Dermis blood vessel endothelial cell (primary cell): ENCODE data around the gene HIC1. TPM values are rescaled to one million over a fixed set of nuclear protein-coding genes. Genes with fewer than 3 reads are reported as not detected.

Experiments used
- DNase-seq: peaks from one replicate; pipeline ENCODE4 v3.0.0; 2010
- total RNA-seq: library from RNA; depleted of rRNA; stranded (reverse); fragments of >200 nt; gene quantifications from 2 replicates; pipeline ENCODE4 v1.2.3, GENCODE V29; 2014

HIC1 gene
- total RNA-seq, 1 donor from 2014 or later = 117 TPM

GRCh38 chr17:2082003-2082781 is 27.3 kb downstream of the HIC1 start:
- DNase-seq = no peak

GRCh38 chr17:2083613-2084035 is 28.7 kb downstream of the HIC1 start:
- DNase-seq = no peak

GRCh38 chr17:2084036-2084765 is 29.3 kb downstream of the HIC1 start:
- peak; percentile 62 for DNase-seq

- peak; percentile 88 for DNase-seq
Observed at GRCh38 chr17:2084766-2085647, 30.1 kb downstream of the HIC1 start.

GRCh38 chr17:2085648-2085949 is 30.7 kb downstream of the HIC1 start:
- DNase-seq = peak; percentile 86

- DNase-seq = no peak
Observed at GRCh38 chr17:2086306-2086705, 31.4 kb downstream of the HIC1 start.

GRCh38 chr17:2087597-2088211 is 32.8 kb downstream of the HIC1 start:
- DNase-seq = peak; percentile 87

GRCh38 chr17:2089021-2089422 is 34.1 kb downstream of the HIC1 start:
- peak; percentile 67 for DNase-seq

GRCh38 chr17:2090210-2090641 is 35.3 kb downstream of the HIC1 start:
- no peak for DNase-seq

GRCh38 chr17:2090804-2091534 is 36.1 kb downstream of the HIC1 start:
- DNase-seq = peak; percentile 90

GRCh38 chr17:2092253-2092652 is 37.4 kb downstream of the HIC1 start:
- no peak for DNase-seq

- no peak for DNase-seq
Observed at GRCh38 chr17:2093349-2093748, 38.4 kb downstream of the HIC1 start.

GRCh38 chr17:2094891-2095535 is 40.1 kb downstream of the HIC1 start:
- DNase-seq = peak; percentile 69

- DNase-seq = no peak
Observed at GRCh38 chr17:2095536-2095910, 40.6 kb downstream of the HIC1 start.

- DNase-seq = peak; percentile 94
Observed at GRCh38 chr17:2101448-2102257, 46.8 kb downstream of the HIC1 start.

- DNase-seq = peak; percentile 39
Observed at GRCh38 chr17:2102931-2103809, 48.3 kb downstream of the HIC1 start.

GRCh38 chr17:2105663-2106062 is 50.8 kb downstream of the HIC1 start:
- DNase-seq = no peak

GRCh38 chr17:2106308-2106955 is 51.5 kb downstream of the HIC1 start:
- DNase-seq = no peak

- DNase-seq = no peak
Observed at GRCh38 chr17:2107050-2107449, 52.1 kb downstream of the HIC1 start.
